SU-DHL-6 (cell line): Measurements from ENCODE around the gene UTP25.

Experiments
- H2AFZ ChIP-seq: fragments of 200-600 bp; sonication (generic); 2 replicates; pipeline ENCODE4 v1.6.1; 2014; ENCODE audit warnings: low read depth, mild to moderate bottlenecking, moderate library complexity, mixed read lengths, antibody characterized with exemption, low read length; ENCODE audit not compliant: severe bottlenecking
- H3F3A ChIP-seq: fragments of 200-600 bp; shearing (Covaris generic); 2 replicates; pipeline ENCODE4 v1.6.0; 2016; ENCODE audit warnings: antibody characterized with exemption, mild to moderate bottlenecking; ENCODE audit not compliant: insufficient read depth
- H3K27ac ChIP-seq: fragments of 200-600 bp; sonication (generic); 2 replicates; pipeline ENCODE4 v1.5.1; 2016; ENCODE audit warnings: low read depth, mild to moderate bottlenecking, low read length, moderate library complexity, mixed read lengths
- H3K27me3 ChIP-seq: fragments of 200-600 bp; sonication (generic), shearing (Covaris generic); 2 replicates; pipeline ENCODE4 v1.6.0; 2014; ENCODE audit warnings: mild to moderate bottlenecking, low read length
- H3K36me3 ChIP-seq: fragments of 200-600 bp; sonication (generic); 2 replicates; pipeline ENCODE4 v1.6.1; 2014; ENCODE audit warnings: mild to moderate bottlenecking, low read length, mixed read lengths
- H3K4me2 ChIP-seq: fragments of 300-600, 200-600 bp; shearing (Covaris generic), sonication (generic); 2 replicates; pipeline ENCODE4 v1.6.0; 2014; ENCODE audit warnings: low read length, low read depth, mild to moderate bottlenecking; ENCODE audit not compliant: poor library complexity, severe bottlenecking
- H3K4me3 ChIP-seq: fragments of 200-600 bp; sonication (generic); 2 replicates; pipeline ENCODE4 v1.5.1; 2014; ENCODE audit warnings: antibody characterized with exemption, low read length, mild to moderate bottlenecking, mixed read lengths; ENCODE audit not compliant: insufficient read depth, poor library complexity, severe bottlenecking
- H3K79me2 ChIP-seq: fragments of 200-600 bp; sonication (generic); 2 replicates; pipeline ENCODE4 v1.6.1; 2014; ENCODE audit warnings: mild to moderate bottlenecking, low read length, moderate library complexity; ENCODE audit not compliant: insufficient read depth
- H3K9ac ChIP-seq: fragments of 200-600 bp; sonication (generic); 2 replicates; pipeline ENCODE4 v1.7.0; 2014; ENCODE audit warnings: mild to moderate bottlenecking, low read length
- H3K9me2 ChIP-seq: fragments of 200-600 bp; sonication (generic); replicated peaks from 2 replicates; pipeline ENCODE4 v1.6.1; 2014; ENCODE audit warnings: low read length; ENCODE audit not compliant: insufficient read depth
- H3K9me3 ChIP-seq: fragments of 200-600 bp; sonication (generic); 2 replicates; pipeline ENCODE4 v1.6.1; 2014; ENCODE audit warnings: low read length, mixed read lengths; ENCODE audit not compliant: insufficient read depth
- H4K20me1 ChIP-seq: fragments of 200-600 bp; sonication (generic); 2 replicates; pipeline ENCODE4 v1.6.1; 2014; ENCODE audit warnings: low read depth, mild to moderate bottlenecking, antibody characterized with exemption, low read length, moderate library complexity, mixed read lengths
- EZH2phosphoT487 ChIP-seq: fragments of 200-600 bp; sonication (generic), shearing (Covaris generic); conservative IDR thresholded peaks from 2 replicates; pipeline ENCODE4 v1.6.1; 2018; ENCODE audit warnings: mild to moderate bottlenecking, antibody characterized with exemption, low read length, moderate library complexity, mixed read lengths
- TF ChIP-seq, protein P1 (sequence below): fragments of 200-600 bp; sonication (generic); IDR thresholded peaks from one replicate; pipeline ENCODE4 v1.5.1; 2017; ENCODE audit warnings: antibody characterized with exemption, mild to moderate bottlenecking, low read length, moderate library complexity; ENCODE audit not compliant: insufficient read depth, poor library complexity, severe bottlenecking

Gene UTP25

DNA sequence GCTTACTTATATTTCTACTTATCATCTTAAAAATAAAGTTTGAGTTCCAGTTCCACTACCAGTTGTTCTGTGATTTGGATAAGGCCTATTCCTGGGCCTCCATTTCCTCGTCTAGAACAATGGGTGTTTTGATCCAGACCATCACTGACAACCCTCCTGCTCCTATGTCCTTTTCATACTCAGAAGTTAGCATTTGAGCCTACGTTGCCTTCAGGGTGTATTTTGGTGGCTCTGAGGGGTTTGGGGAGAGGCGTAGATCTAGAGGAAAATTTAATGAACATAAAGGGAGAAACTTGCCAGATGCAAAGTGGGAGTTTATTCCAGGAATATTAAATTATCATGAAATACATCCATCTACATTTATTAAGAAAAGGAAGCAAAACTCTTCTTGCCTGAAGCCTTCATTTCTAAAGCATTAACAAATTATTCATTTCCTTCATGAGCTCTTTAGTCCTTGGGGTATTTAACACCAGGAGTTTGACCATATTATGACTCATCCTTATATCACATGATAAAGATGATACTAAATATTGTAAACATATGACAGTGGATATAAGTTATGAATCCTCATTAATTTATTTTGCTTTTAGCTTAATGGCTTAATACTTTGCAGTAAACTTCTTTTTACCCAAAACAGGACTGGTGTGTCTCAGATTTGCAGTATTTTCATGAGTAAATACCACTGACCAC, 63.0 kb downstream of the UTP25 start:
- no peaks in the 10 kb centered on the region for H3F3A ChIP-seq
- TF ChIP-seq, protein P1, sequence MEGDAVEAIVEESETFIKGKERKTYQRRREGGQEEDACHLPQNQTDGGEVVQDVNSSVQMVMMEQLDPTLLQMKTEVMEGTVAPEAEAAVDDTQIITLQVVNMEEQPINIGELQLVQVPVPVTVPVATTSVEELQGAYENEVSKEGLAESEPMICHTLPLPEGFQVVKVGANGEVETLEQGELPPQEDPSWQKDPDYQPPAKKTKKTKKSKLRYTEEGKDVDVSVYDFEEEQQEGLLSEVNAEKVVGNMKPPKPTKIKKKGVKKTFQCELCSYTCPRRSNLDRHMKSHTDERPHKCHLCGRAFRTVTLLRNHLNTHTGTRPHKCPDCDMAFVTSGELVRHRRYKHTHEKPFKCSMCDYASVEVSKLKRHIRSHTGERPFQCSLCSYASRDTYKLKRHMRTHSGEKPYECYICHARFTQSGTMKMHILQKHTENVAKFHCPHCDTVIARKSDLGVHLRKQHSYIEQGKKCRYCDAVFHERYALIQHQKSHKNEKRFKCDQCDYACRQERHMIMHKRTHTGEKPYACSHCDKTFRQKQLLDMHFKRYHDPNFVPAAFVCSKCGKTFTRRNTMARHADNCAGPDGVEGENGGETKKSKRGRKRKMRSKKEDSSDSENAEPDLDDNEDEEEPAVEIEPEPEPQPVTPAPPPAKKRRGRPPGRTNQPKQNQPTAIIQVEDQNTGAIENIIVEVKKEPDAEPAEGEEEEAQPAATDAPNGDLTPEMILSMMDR = no peak
- TF ChIP-seq EZH2phosphoT487 = no peak
- H3K9me2 ChIP-seq = no peaks in the 10 kb centered on the region
- H3K36me3 ChIP-seq = no peaks in the 10 kb centered on the region
- no peaks in the 10 kb centered on the region for H3K27me3 ChIP-seq
- H3K4me2 ChIP-seq = no peak overlapping the region
- H3K27ac ChIP-seq = no peak overlapping the region
- H3K4me3 ChIP-seq = no peak overlapping the region
- no peaks in the 10 kb centered on the region for H3K9me3 ChIP-seq
- no peak overlapping the region for H2AFZ ChIP-seq
- no peaks in the 10 kb centered on the region for H3K79me2 ChIP-seq
- H3K9ac ChIP-seq = no peak overlapping the region
- H4K20me1 ChIP-seq = no peaks in the 10 kb centered on the region

DNA sequence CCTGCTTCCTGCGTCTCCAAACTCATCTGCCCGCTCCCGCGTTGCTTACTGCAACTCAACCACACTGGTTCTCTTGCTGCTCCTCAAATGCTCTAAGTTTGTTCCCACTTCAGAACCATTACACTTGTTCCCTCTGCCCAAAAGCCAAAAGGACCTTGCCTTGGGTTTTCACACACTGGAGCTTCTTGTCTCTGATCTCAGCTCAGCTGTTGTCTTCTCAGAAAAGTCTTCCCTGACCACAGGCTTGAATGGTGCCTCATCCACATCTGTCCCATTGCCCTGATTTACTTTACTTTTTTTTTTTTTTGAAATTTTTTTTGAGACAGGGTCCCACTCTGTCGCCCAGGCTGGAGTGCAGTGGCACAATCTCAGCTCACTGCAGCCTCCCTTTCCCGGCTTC, 66.0 kb downstream of the UTP25 start:
- no peaks in the 10 kb centered on the region for H3K27me3 ChIP-seq
- H3K9ac ChIP-seq = no peak overlapping the region
- H3K36me3 ChIP-seq = no peaks in the 10 kb centered on the region
- no peak overlapping the region for H3K4me2 ChIP-seq
- H3K9me2 ChIP-seq = no peaks in the 10 kb centered on the region
- H3K79me2 ChIP-seq = no peaks in the 10 kb centered on the region
- H3F3A ChIP-seq = no peaks in the 10 kb centered on the region
- no peak overlapping the region for H2AFZ ChIP-seq
- TF ChIP-seq, protein P1 = no peak
- TF ChIP-seq EZH2phosphoT487 = no peak
- no peak overlapping the region for H3K4me3 ChIP-seq
- no peaks in the 10 kb centered on the region for H4K20me1 ChIP-seq
- no peaks in the 10 kb centered on the region for H3K9me3 ChIP-seq
- no peak overlapping the region for H3K27ac ChIP-seq

DNA sequence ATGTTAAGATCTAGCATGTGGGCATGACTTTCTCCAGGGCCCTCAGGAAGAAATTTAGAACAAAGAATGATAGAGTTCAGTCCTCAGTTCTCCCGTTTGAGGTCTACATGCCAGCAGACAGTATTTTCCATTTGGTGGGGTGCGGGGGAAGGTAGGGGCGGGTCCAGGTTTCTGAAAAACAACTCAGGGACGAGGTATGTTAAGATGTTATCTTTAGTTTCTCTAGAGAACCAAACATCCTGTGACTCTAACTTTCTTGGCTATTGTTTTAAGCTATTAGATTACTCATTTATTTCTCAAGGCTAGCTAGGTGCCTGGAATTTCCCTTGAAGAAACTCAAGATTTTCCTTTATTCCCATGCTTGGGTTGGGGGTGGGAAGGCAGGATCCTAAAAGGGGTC, 67.9 kb downstream of the UTP25 start:
- no peak overlapping the region for H3K4me2 ChIP-seq
- no peaks in the 10 kb centered on the region for H3K27me3 ChIP-seq
- H3K27ac ChIP-seq = no peak overlapping the region

More for the DNA sequence above, 67.9 kb downstream of the UTP25 start:
- no peak for TF ChIP-seq EZH2phosphoT487
- TF ChIP-seq, protein P1 = no peak
- H3K4me3 ChIP-seq = no peak overlapping the region
- H3K36me3 ChIP-seq = no peaks in the 10 kb centered on the region
- H3K9ac ChIP-seq = no peak overlapping the region
- H3K79me2 ChIP-seq = no peaks in the 10 kb centered on the region
- H3F3A ChIP-seq = no peaks in the 10 kb centered on the region
- H4K20me1 ChIP-seq = no peaks in the 10 kb centered on the region
- no peaks in the 10 kb centered on the region for H3K9me3 ChIP-seq
- H3K9me2 ChIP-seq = no peaks in the 10 kb centered on the region
- H2AFZ ChIP-seq = no peak overlapping the region
